NCI-H510A (cell line): ENCODE measurements around the gene FXYD2.

Source experiments
- DNase-seq: peaks from one replicate; lab custom pipeline; 2025; lab: John Stamatoyannopoulos, UW

The FXYD2 gene

DNA sequence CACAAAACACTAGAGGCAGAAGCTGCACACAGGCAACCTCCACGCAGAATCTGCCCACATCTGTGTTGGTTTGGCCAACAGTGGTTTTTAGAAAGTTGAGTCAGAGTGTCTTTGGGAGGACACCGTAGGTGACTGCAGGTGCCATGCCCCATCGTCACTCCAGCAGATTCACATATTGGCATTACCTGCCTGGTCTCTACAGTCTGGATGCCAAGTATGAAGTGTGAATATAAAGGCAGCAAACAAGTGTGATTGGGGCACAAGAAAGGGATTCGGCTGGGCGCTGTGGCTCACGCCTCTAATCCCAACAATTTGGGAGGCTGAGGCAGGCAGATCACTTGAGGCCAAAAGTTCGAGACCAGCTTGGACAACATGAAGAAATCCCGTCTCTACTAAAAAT is 11.0 kb upstream of the FXYD2 start:
- no peak for DNase-seq

DNA sequence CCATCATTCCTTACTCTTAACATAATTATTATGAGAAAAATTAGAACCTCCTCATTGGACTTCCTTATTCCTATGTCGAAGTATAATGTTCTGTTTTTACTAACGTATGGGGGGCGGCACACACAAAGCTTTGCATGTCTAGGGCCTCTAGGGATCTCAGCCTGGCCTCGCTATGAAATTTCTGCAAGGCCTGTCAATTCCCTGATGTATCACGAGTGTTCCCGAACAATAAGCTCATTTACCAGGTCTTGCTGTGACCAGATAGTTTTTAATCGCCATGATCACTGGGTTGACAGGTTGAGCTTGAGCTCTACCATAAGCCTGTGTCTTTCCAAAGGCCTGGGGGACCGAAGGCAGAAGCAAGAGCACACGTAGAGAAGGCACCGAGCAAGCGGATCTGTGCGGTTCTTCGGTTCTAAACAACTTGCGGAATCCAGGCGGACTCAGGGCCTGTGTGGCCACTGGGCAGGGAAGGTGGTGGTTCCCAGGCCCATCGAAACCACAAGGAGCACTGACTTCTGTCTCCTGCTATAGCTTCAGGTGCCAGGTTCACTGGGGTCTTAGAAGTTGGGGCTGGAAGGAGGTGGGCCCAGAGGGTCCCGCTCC is 10.4 kb upstream of the FXYD2 start:
- no peak for DNase-seq

DNA sequence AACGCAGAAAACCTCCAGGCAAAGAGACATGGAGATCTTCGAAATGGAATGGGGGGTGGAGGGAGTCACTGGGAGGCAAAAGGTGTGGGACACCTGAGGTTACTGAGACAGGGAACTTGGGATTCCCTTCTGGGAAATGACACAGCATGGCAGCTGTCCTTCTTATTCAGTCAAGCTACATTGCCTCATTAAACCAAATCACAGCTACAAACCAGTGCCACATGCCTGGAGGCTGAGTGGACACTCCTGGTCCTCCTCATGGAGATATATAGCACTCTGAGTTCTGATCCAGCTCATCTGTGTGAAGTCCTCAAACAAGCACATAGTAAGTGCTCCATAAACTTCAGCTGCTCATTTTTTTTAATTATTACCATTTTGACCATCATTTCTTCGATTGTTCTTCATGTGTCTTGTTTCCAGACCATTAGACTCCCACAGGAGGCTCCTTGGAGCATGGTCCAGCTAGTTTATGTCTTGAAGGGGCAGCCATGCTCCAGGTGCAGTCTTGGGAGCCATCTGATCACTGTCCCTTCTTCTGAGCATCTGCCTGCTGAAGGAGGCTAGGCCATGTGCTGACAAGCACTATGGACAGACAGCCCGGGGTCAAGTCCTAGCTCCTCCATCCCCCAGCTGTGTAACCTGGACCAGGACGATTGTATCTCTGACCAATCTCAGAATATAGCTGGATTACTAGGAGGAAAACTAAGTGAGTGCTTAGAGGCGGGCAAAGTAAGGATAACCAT is 9.7 kb upstream of the FXYD2 start:
- no peak for DNase-seq

DNA sequence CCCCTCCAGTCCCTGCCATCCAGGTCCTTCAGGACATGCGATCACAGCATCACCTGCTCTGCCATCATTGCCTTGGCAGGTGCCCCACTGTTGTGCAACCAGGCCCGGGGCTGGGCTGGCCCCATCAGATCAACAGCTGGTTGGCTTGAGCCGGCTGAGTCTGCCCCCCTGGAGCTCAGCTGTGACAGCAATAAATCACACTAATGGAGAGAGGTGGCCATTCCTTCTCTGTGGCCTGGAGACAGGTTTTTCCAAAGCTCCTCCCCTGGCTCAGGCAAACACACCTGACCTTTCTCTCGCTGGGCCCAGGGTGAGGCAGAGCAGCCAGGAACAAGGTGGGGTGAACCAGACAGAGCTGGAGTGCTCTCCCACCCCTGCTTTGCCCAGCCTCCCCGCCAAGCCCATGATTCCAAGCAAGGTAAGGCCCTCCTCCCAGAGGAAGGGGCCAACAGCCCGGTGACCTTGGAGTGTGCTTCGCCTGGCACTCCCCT is 8.9 kb upstream of the FXYD2 start:
- DNase-seq = peak; percentile 97

DNA sequence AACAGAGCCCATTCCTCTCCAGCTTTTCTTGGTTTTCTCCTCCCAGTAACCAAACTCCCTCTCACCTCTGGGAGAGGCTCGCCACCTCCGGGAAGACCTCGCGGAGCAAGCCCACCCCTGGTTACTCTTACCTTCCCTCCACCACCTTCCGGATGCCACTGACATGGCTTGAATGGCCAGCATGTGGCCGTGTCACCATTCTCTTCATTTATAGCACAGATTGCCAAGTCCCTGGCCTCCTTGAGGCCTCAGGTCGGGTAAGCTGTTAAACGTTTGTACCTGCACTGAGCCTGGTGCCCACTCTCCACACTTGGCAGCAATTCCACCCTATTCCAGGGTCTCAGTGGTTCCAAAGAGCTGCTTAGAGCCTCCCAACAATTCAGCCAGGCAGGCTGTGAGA is 8.0 kb upstream of the FXYD2 start:
- no peak for DNase-seq

DNA sequence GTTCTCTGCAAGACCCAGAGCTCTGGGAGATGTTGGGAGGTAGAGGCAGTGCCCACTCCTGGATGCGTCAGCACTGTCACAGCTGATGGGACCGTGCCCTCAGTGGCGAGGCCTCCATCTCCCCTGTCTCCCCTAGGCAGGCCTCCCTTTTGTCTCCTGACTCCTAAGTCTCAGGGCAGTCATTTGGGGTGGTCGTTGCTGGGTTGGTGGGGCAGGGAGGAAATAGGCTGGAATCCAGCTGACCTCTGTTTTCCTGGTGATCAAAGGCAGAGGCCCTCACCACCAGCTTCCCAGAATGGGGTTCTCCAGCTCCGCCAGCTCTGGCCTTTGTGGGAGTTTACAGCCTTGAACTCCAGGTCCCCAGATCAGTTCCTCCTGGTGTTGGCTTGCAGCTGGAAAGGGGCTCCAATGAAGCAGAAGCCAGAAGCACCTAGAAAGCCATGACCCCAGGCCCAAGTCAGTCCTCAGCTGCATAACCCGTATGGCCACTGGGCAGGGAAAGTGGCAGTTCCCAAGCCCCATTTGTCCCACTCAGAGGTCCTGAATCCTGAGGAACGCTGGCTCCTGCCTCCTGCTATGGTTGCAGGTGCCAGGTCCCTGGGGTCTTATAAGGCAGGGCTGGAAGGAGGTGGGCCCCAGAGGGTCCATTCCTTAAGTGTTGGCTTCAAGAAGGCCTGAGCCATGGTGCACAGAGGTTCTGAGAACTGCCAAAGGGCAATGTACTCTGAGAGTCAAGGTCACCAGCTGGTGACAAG is 7.3 kb upstream of the FXYD2 start:
- no peak for DNase-seq

DNA sequence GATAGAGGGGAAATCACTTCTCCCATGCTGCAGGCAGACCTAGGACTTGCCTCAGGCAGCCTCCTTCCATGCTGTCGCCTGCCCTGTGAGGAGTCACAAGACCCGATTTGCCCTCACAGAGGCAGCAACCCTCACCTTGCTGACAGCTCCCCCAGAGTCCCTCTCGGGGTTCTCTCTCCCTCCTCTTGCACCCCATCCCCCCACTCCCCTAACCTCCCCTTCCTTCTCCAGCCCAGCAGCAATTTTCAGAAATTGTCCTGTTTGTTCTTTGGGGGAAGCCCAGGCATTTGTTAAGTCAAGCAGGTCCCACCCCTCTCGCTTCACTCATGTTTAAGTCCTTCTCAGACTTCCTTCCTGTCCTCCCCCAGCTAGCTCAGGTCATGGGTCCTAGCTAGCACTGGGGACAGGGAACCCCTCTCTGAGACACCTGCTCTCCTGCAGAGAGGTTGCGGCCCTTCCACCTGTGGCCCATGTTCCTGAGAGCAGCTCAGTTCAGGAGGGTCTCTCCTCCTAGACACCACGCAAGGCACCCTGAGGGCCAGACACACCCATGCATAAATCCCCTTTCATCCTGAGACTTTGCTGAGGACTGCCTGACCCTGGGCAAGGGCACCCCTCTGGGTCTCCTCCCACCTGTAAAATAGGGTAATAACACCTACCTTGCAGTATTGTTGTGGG is 6.3 kb upstream of the FXYD2 start:
- DNase-seq = no peak

DNA sequence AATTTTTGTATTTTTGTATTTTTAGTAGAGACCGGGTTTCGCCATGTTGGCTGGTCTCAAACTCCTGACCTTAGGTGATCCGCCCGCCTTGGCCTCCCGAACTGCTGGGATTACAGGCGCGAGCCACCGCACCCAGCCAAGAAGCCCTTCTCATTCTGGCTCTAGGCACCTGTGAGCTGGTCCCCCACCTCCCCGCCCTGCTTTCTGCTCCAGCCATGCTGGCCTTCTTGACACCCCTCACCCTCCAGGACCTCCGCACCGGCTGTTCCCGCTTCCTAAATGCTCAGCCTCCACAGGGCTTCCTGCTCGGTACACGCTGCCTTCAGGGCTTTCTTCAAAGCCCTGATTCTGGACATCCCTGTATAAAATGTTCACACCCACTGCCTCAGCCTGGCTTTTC is 5.5 kb upstream of the FXYD2 start:
- DNase-seq = no peak

DNA sequence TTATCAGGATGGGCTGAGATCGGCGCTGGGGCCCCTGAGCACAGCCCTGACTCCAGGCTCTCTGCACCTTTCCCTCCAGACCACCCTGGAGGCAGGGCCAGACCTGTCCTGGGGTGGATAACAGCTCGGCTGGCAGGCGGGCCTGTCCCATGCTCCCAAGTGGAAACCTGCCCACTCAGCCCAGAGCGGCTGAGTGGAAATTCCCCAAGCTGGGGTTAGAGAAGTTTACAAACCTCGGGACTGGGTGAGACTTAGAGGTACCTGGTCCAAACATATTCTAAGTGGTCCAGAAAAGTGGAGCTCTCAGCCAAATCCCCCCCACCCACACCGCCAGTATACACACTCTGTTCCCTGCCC is 4.8 kb upstream of the FXYD2 start:
- no peak for DNase-seq

DNA sequence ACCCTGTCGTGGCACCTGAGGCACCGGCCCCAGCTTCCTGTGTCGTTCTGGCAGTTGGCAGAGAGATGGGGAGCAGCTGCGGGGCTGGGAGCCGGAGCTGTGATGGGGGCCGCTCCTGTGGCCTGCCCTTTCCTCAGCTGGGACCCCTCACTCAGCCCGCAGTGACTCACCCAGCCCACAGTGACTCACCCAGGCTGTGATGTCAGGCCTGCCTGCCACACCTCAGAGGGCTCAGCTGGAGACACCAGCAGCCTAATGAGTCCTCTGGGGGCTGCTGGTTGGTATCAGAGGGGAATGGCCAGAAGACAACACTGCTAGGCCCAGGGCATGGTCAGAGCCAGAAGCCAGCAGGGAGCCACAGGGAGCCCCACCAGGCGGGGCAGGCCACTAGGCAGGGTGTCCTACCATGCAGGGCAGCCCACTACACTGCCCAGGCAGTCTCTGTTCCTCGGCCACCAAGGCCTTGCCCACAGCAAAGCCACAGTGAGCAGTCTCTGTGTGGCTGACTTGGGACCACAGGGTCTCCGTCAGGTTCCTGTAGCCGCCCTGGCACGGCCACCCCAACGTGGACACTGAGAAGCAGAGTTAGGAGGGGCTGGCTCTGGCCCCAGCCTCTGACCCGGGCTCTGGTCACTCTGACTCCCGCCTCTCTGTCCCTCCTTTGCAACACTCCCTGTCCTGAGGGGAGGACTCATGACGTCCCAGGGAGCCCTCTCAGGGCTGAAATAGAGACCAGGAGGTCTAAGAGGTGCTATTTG is 4.2 kb upstream of the FXYD2 start:
- no peak for DNase-seq

DNA sequence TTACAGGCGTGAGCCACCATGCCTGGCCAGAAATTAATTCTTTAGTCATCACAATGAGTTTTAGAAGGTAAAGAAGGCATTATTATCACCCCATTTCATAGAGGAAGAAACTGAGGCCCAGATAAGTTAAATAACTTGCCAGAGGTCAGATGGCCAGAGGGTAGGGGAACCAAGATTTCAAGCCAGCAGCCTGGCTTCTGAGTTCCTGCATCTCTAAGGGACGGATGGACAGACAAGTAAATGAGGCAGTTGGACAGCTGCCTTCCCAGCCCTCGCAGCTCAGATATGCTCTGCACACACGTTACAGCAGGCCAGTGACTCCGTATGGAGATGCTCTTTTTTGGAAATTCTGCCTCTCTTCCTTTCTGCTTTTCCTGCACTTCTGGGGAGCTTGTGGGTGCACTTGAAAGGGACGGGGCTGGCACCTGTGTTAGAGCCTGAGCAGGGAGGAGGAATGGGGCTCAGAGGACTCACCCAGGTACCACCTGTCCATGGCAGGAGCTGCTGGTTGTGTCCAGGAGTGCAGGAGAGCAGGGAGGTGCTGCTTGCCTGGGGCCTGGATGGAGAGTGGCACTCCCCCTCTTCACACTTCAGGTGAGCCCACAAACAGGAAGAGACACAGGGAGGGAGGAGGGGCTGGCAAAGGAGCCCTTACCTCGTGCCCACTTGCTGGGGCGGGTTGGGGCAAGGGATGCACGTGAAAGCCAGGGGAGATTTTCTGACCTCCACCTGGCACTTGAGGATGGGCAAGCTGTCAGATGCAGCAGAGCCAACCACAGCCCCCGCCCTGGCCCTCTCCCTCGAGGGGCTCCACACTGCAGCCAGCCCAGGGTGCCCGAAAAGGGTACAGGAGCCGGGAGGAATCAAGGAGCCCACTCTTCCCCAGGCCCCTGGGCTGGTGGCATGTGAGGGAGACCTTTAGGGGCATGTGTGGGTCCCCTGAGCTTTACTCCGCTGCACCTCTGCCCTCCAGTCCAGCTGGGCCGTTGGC is 3.3 kb upstream of the FXYD2 start:
- peak; percentile 76 for DNase-seq

DNA sequence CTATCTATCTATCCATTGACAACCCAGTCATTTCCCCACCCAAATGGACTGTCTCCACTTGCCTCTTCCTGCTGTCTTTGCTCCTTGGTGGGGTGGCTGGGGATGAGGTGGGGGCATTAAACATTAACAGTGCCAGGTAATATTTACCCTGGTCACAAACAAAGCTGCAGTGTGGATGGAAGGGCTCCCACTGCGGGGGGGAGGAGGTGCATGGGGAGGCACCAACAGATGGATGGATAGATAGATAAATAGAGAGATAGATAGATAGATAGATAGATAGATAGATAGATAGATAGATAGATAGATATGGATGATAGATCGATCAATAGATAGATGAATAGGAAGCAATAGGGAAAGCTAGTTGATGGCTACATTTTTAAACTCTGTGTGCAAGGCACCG is 2.3 kb upstream of the FXYD2 start:
- DNase-seq = no peak

DNA sequence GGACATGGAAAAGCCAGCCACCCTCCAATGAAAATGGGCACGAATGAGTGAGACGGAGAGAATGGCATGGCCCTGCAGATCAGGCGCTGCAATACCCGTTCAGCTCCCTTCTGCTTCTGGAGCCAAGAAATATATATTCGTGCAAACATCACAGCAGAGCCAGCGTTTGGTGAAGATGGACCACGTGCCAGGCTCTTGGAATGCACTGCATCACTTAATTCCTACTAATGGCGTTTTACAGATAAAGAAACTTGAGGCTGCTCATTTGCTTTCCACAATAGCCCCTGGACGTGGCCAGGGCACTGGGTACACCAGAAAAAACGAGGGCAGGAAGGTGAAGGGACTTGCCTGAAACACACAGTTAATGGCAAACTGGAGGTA is 1.6 kb upstream of the FXYD2 start:
- no peak for DNase-seq

DNA sequence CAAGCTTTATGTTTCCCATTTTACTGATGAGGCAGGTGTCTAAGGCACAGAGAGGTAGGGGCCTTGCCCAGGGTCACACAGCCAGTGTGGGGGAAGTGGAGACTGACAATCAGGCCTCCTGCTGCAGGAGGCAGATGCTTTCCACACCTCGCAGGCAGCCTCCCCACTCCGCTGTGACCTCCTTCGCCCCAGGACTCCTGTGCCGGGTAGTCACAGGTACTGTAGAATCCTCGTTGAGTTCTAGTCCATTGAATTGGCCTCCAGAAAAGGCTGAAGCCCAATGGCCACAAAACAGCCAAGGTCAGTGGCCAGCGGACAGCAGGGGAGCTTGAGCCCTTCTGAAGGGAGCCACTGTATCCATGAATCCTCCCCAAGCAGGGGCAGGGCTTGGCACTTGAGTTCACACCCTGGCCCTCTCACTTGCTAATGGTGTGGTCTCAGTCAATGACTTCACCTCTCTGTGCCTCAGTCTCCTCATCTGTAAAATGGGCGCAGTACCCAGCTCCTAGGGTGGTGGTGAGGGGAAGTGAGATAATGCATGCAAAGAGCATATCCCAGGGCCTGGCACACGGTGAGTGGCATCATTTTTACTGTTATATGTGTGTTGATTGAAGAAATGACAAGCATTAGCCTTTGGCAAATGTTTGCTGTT is 1.1 kb upstream of the FXYD2 start:
- no peak for DNase-seq

DNA sequence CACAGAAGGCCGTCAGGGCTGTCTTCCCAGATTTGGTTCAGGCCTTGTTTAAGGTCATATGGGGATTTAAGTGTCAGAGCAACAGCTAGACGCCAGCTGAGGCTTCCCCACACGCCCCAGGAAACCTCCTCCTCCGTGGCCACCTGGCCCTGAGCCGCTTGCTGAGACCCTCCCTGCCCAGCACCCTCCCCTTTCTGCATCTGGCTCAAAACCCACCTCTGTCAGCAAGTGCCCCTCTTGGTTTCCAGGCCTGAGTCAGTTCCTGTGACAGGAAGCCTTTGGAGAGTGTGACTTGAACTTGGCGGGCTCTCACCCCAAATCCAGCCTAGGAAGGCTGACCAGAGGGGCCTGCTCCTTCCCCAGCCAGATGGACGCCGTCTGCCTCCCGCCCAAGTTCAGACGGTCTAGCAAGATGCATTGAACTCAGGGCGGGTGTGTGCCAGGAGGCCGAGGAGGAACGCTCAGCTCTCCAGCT is 561 bp downstream of the FXYD2 start:
- DNase-seq = no peak

DNA sequence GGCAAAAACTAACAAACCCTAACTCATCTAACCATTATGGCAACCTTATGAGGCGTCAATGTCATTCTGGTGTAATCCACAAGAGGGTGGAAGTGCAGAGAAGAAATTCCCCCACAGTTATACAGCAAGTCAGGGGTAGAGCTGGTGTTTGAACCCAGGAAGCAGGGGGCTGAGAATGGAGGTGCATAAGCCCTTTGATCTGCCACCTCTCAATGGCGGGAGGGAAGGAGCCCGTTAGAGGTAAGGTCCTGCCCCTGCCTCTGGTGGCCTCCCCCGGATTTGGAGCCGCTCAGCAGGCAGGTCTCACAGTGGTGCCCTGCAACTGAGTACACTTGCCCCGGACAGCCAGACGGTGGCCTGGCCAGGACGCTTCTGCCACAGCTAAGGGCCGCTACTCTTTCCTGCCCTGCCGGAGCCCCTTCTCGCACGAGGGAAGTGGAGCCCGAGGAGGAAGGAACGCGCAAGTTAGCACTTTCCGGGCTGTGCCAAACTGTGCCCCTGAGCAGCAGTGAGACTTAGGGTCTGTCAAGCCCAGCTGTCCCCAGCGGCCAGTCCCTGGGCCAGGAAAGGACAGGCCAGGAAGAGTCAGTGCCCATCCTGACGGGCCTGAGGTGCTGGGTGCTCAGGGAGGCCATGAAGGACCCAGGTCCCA is 1.1 kb downstream of the FXYD2 start:
- DNase-seq = no peak

DNA sequence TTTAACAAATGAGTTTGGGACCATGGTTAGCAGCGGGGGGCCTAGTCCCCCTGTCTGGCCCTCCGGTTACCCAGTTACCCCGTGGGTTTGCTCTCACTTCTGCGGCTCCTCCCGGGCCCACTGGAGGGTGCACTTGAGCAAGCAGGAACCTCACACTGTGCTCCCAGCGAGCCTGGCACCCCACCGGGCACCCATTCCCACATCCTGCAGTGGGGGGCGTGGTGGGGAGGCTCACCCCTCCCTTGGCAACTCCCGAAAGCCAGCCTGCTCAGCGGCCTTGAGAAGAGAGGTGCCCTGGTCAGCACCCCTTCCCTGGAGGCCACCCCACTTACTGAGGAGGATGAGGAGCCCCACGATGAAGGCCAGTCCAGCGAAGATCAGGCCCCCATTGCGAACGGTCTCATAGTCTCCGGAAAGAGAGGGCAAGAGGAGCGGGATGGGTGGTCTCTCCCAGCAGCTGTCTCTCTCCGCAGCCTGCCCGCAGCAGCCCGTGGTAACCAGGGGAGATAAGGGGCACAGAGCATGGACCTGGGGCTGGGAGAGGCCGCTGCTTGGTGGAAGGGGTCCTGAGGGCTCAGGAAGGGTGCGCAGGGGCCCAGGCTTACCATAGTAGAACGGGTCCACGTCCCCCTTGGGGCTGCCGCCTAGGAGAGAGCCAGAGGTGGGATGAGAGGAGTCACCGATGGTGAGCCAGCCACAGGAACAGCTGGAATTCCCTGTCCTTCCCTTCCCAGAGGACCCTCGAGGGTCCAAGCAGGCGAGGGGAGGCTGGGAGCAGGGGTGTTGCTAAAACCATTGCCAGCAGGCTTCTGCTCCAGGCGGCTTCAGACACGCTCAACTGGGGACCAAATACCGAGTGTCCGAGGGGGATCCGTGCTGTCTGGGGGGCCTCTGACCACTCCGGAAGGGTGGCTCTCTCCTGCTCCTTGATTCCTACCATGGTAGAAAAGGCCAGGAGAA is 2.2 kb downstream of the FXYD2 start:
- DNase-seq = peak; percentile 38

DNA sequence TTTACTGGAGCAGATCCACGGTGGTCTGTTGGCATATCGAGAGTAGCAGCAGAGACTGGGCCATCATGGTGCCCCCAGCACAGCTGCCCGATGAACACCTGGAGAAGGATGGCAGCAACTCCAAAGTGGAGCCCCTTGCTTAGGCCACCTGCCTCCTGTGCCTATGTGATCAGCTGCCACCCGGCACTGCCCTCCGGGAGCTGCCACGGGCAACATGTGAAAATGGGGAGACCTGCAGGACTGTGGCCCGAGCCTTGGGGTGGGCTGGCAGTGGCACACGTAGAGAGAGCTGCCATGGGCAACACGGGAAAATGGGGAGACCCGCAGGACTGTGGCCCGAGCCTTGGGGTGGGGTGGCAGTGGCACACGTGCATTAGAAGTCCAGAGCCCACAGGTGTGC is 3.1 kb downstream of the FXYD2 start:
- no peak for DNase-seq
